ENCODE data around the gene JMJD1C.
A peak's percentile ranks its signal among the peaks of the same experiment; 100 is the strongest.

The JMJD1C gene

GRCh38 chr10:63132651-63133055 lies 333.1 kb downstream of the JMJD1C start:
- no peaks in the 10 kb centered on the region for H3K36me3 ChIP-seq (replicated peaks; ENCODE audit: insufficient read depth, low read length)
- H3K4me1 ChIP-seq (ENCODE audit: low read length) = 0 out of 2 replicates have a peak, but pooled peaks cover 7% of the 10 kb centered on the region
- no peaks in the 10 kb centered on the region for H4K20me1 ChIP-seq (ENCODE audit: insufficient read depth, low read length)
- H3K9me3 ChIP-seq (replicated peaks; ENCODE audit: insufficient read depth, low read length) = no peaks in the 10 kb centered on the region
- H3K4me2 ChIP-seq (ENCODE audit: low read depth, low read length) = peak overlapping the region; percentile 29
- H3K4me3 ChIP-seq (ENCODE audit: low read length) = peak overlapping the region; percentile 94
- TF ChIP-seq EZH2phosphoT487 (IDR thresholded peaks at IDR 0.05; ENCODE audit: low read length) (no peak), CTCF (IDR thresholded peaks at IDR 0.05; ENCODE audit: low read length) (no peak), EZH2 (optimal IDR thresholded peaks at IDR 0.05; ENCODE audit: low read depth, low read length) (no peak)
- no peaks in the 10 kb centered on the region for H3K27me3 ChIP-seq (replicated peaks; ENCODE audit: insufficient read depth, low read length)
- H3K9me2 ChIP-seq (replicated peaks; ENCODE audit: insufficient read depth, low read length) = no peaks in the 10 kb centered on the region
- no peak for DNase-seq
- peak overlapping the region; percentile 21 for H2AFZ ChIP-seq (ENCODE audit: low read length)
- H3F3A ChIP-seq (ENCODE audit: insufficient read depth, low read length) = peaks cover 3% of the 10 kb centered on the region; the same call in 1 of the 2 replicates
- H3K79me2 ChIP-seq (ENCODE audit: low read length) = peaks cover 45% of the 10 kb centered on the region
- H3K27ac ChIP-seq (ENCODE audit: low read length) = no peak overlapping the region
- no peak overlapping the region for H3K9ac ChIP-seq (ENCODE audit: low read length)

- Histone ChIP-seq H3K36me3 (replicated peaks; ENCODE audit: insufficient read depth, low read length) (no peaks in the 10 kb centered on the region), H3K27me3 (replicated peaks; ENCODE audit: insufficient read depth, low read length) (no peaks in the 10 kb centered on the region), H3K4me1 (ENCODE audit: low read length) (0 out of 2 replicates have a peak, but pooled peaks cover 7% of the 10 kb centered on the region), H3K4me2 (ENCODE audit: low read depth, low read length) (no peak overlapping the region), H3F3A (ENCODE audit: insufficient read depth, low read length) (peaks cover 3% of the 10 kb centered on the region; the same call in 1 of the 2 replicates), H3K4me3 (ENCODE audit: low read length) (no peak overlapping the region), H3K27ac (ENCODE audit: low read length) (no peak overlapping the region), H3K9me3 (replicated peaks; ENCODE audit: insufficient read depth, low read length) (no peaks in the 10 kb centered on the region), H3K79me2 (ENCODE audit: low read length) (peaks cover 17% of the 10 kb centered on the region), H4K20me1 (ENCODE audit: insufficient read depth, low read length) (no peaks in the 10 kb centered on the region), H2AFZ (ENCODE audit: low read length) (no peak overlapping the region), H3K9me2 (replicated peaks; ENCODE audit: insufficient read depth, low read length) (no peaks in the 10 kb centered on the region), H3K9ac (ENCODE audit: low read length) (no peak overlapping the region)
- no peak for DNase-seq
- no peak for TF ChIP-seq EZH2 (optimal IDR thresholded peaks at IDR 0.05; ENCODE audit: low read depth, low read length)
- TF ChIP-seq CTCF (IDR thresholded peaks at IDR 0.05; ENCODE audit: low read length) = no peak
- no peak for TF ChIP-seq EZH2phosphoT487 (IDR thresholded peaks at IDR 0.05; ENCODE audit: low read length)
These were observed 335.9 kb downstream of the JMJD1C start for GRCh38 chr10:63129888-63130287.

GRCh38 chr10:63128443-63128842 lies 337.3 kb downstream of the JMJD1C start:
- H3K36me3 ChIP-seq (replicated peaks; ENCODE audit: insufficient read depth, low read length) = no peaks in the 10 kb centered on the region
- H3K27me3 ChIP-seq (replicated peaks; ENCODE audit: insufficient read depth, low read length) = no peaks in the 10 kb centered on the region
- H3K4me3 ChIP-seq (ENCODE audit: low read length) = no peak overlapping the region
- no peaks in the 10 kb centered on the region for H3K9me3 ChIP-seq (replicated peaks; ENCODE audit: insufficient read depth, low read length)
- peaks cover 3% of the 10 kb centered on the region for H3K79me2 ChIP-seq (ENCODE audit: low read length)
- H4K20me1 ChIP-seq (ENCODE audit: insufficient read depth, low read length) = no peaks in the 10 kb centered on the region
- H3K4me2 ChIP-seq (ENCODE audit: low read depth, low read length) = no peak overlapping the region
- no peak for DNase-seq
- H3K9ac ChIP-seq (ENCODE audit: low read length) = no peak overlapping the region
- no peaks in the 10 kb centered on the region for H3K9me2 ChIP-seq (replicated peaks; ENCODE audit: insufficient read depth, low read length)
- H3K4me1 ChIP-seq (ENCODE audit: low read length) = 0 out of 2 replicates have a peak, but pooled peaks cover 3% of the 10 kb centered on the region
- TF ChIP-seq EZH2phosphoT487 (IDR thresholded peaks at IDR 0.05; ENCODE audit: low read length) (no peak), EZH2 (optimal IDR thresholded peaks at IDR 0.05; ENCODE audit: low read depth, low read length) (no peak), CTCF (IDR thresholded peaks at IDR 0.05; ENCODE audit: low read length) (no peak)
- H2AFZ ChIP-seq (ENCODE audit: low read length) = no peak overlapping the region
- peaks cover 3% of the 10 kb centered on the region; the same call in 1 of the 2 replicates for H3F3A ChIP-seq (ENCODE audit: insufficient read depth, low read length)
- no peak overlapping the region for H3K27ac ChIP-seq (ENCODE audit: low read length)

Measured in MM.1S (cell line).